GM23338 (cell line): ENCODE data around the gene LRP1B. TPM values are rescaled to one million over a fixed set of nuclear protein-coding genes. Genes with fewer than 3 reads are reported as not detected.

ENCODE experiments used
- ATAC-seq: fragments of 200-7000 bp; cut with Tn5 transposase; 3 replicates; pipeline ENCODE4 v1.9.1; 2020
- DNase-seq: peaks from one replicate; pipeline ENCODE4 v3.0.0-alpha.2; 2015; ENCODE audit warnings: low spot score
- H2AFZ ChIP-seq: fragments of 200-600 bp; sonication (generic); 2 replicates; pipeline ENCODE4 v1.8.0; 2016; ENCODE audit warnings: antibody characterized with exemption, mild to moderate bottlenecking, moderate library complexity
- H3F3A ChIP-seq: fragments of 200-600 bp; sonication (generic); replicated peaks from 2 replicates; pipeline ENCODE4 v1.8.0; 2017; ENCODE audit warnings: antibody characterized with exemption, mixed run types, low read depth
- H3K27ac ChIP-seq: fragments of 200-600 bp; sonication (generic); 2 replicates; pipeline ENCODE4 v1.6.1; 2016; ENCODE audit warnings: low read depth
- H3K27me3 ChIP-seq: fragments of 200-600 bp; sonication (generic); 2 replicates; pipeline ENCODE4 v1.8.0; 2016; ENCODE audit warnings: mild to moderate bottlenecking, mixed run types, moderate library complexity; ENCODE audit not compliant: insufficient read depth
- H3K36me3 ChIP-seq: fragments of 200-600 bp; sonication (generic); 2 replicates; pipeline ENCODE4 v1.8.0; 2016; ENCODE audit warnings: mild to moderate bottlenecking; ENCODE audit not compliant: insufficient read depth
- H3K4me1 ChIP-seq: fragments of 200-600 bp; sonication (generic); 2 replicates; pipeline ENCODE4 v1.8.0; 2016; ENCODE audit warnings: mild to moderate bottlenecking, moderate library complexity; ENCODE audit not compliant: insufficient read depth
- H3K4me2 ChIP-seq: fragments of 200-600 bp; sonication (generic); 2 replicates; pipeline ENCODE4 v1.7.1; 2017; ENCODE audit warnings: mixed run types
- H3K4me3 ChIP-seq: fragments of 200-600 bp; sonication (generic); 2 replicates; pipeline ENCODE4 v1.6.1; 2016; ENCODE audit warnings: mixed run types
- H3K79me2 ChIP-seq: fragments of 200-600 bp; sonication (generic); replicated peaks from 2 replicates; pipeline ENCODE4 v1.8.0; 2017; ENCODE audit warnings: mild to moderate bottlenecking; ENCODE audit not compliant: insufficient read depth
- H3K9me2 ChIP-seq: fragments of 200-600 bp; sonication (generic); 2 replicates; pipeline ENCODE4 v1.8.0; 2017; ENCODE audit not compliant: insufficient read depth
- H4K20me1 ChIP-seq: fragments of 200-600 bp; sonication (generic); replicated peaks from 2 replicates; pipeline ENCODE4 v1.8.0; 2017; ENCODE audit warnings: mild to moderate bottlenecking; ENCODE audit not compliant: insufficient read depth
- H3K27ac Mint-ChIP-seq: 2 replicates; pipeline ENCODE4 v1.8.0; 2020; ENCODE audit warnings: inconsistent platforms, mild to moderate bottlenecking, moderate library complexity, mixed read lengths
- H3K27me3 Mint-ChIP-seq: 3 replicates; pipeline ENCODE4 v1.8.0; 2022; ENCODE audit warnings: low read depth, mild to moderate bottlenecking, moderate library complexity, mixed read lengths, inconsistent platforms; ENCODE audit not compliant: insufficient read depth, poor library complexity
- H3K36me3 Mint-ChIP-seq: 3 replicates; pipeline ENCODE4 v1.8.0; 2021; ENCODE audit warnings: low read depth, mild to moderate bottlenecking, inconsistent platforms, moderate library complexity, mixed read lengths
- H3K4me1 Mint-ChIP-seq: 3 replicates; pipeline ENCODE4 v1.8.0; 2020; ENCODE audit warnings: mild to moderate bottlenecking, inconsistent platforms, mixed read lengths
- H3K4me3 Mint-ChIP-seq: 3 replicates; pipeline ENCODE4 v1.8.0; 2021; ENCODE audit warnings: moderate library complexity, mild to moderate bottlenecking, inconsistent platforms, mixed read lengths
- H3K9me3 Mint-ChIP-seq: 3 replicates; pipeline ENCODE4 v1.8.0; 2020; ENCODE audit warnings: moderate library complexity, mild to moderate bottlenecking, inconsistent platforms, mixed read lengths
- ETS1 ChIP-seq: IDR thresholded peaks from 2 replicates; pipeline ENCODE4 v1.6.1; 2016; ENCODE audit warnings: antibody characterized with exemption
- EZH2 ChIP-seq: fragments of 200-600 bp; sonication (generic); IDR thresholded peaks from one replicate; pipeline ENCODE4 v1.8.0; 2017; ENCODE audit warnings: antibody characterized with exemption, mild to moderate bottlenecking, low read depth; ENCODE audit not compliant: unreplicated experiment
- EZH2phosphoT487 ChIP-seq: fragments of 200-600 bp; sonication (generic); IDR thresholded peaks from one replicate; pipeline ENCODE4 v1.8.1; 2018; ENCODE audit warnings: antibody characterized with exemption; ENCODE audit not compliant: unreplicated experiment
- JUNB ChIP-seq: IDR thresholded peaks from one replicate; pipeline ENCODE4 v1.6.1; 2016; ENCODE audit warnings: antibody characterized with exemption; ENCODE audit not compliant: unreplicated experiment
- NANOG ChIP-seq: IDR thresholded peaks from 2 replicates; pipeline ENCODE4 v1.6.1; 2016; ENCODE audit warnings: antibody characterized with exemption, borderline replicate concordance
- POLR2AphosphoS5 ChIP-seq: IDR thresholded peaks from 2 replicates; pipeline ENCODE4 v1.6.1; 2016; ENCODE audit warnings: antibody characterized with exemption, low read depth
- ZNF331 ChIP-seq: fragments of 250-450 bp; sonication (Bioruptor Pico); IDR thresholded peaks from 2 replicates; pipeline ENCODE4 v1.5.0; 2020; ENCODE audit warnings: low read depth, mild to moderate bottlenecking, moderate library complexity
- ZNF462 ChIP-seq: fragments of 250-450 bp; sonication (Bioruptor Pico); IDR thresholded peaks from 2 replicates; pipeline ENCODE4 v1.5.0; 2020; ENCODE audit warnings: mild to moderate bottlenecking, moderate library complexity
- polyA plus RNA-seq: library from polyadenylated mRNA; unstranded; fragments of >200 nt; fragmentation: Nextera tagmentation; extraction: Ambion mirVana; gene quantifications from 2 replicates; pipeline ENCODE4 v1.2.1, GENCODE V29; 2016
- total RNA-seq: library from RNA; depleted of rRNA; stranded (reverse); fragments of >200 nt; shearing (Covaris generic); gene quantifications from 2 replicates; pipeline ENCODE4 v1.2.3, GENCODE V29; 2014

Gene LRP1B
- total and polyA plus RNA-seq, 2 experiments from 2014 or later, result 0.15 to 0.97 TPM

GRCh38 chr2:141526760-141527159 lies 604.1 kb downstream of the LRP1B start (continued):
- TF ChIP-seq ZNF462 (CRISPR knock-in tag) (no peak), EZH2 (no peak), ETS1 (no peak)

- Histone ChIP-seq H3K4me1 (peaks cover 8% of the 10 kb centered on the region), H2AFZ (no peak overlapping the region), H4K20me1 (no peaks in the 10 kb centered on the region), H3K36me3 (no peaks in the 10 kb centered on the region), H3K79me2 (no peaks in the 10 kb centered on the region), H3K4me3 (no peak overlapping the region), H3K27ac (no peak overlapping the region), H3K4me2 (no peak overlapping the region), H3K27me3 (no peaks in the 10 kb centered on the region), H3F3A (no peaks in the 10 kb centered on the region), H3K9me2 (no peaks in the 10 kb centered on the region)
- DNase-seq (no peak), ATAC-seq (no peak)
- no peak overlapping the region for H3K27ac Mint-ChIP-seq
- no peaks in the 10 kb centered on the region for H3K36me3 Mint-ChIP-seq
- H3K4me1 Mint-ChIP-seq, result peaks cover 3% of the 10 kb centered on the region; the same call in 1 of the 3 replicates
- no peaks in the 10 kb centered on the region for H3K9me3 Mint-ChIP-seq
- H3K27me3 Mint-ChIP-seq, result no peaks in the 10 kb centered on the region
- no peak overlapping the region for H3K4me3 Mint-ChIP-seq
- TF ChIP-seq ZNF331 (CRISPR knock-in tag), result no peak
- TF ChIP-seq POLR2AphosphoS5, result no peak
- no peak for TF ChIP-seq EZH2phosphoT487
- no peak for TF ChIP-seq ETS1
- no peak for TF ChIP-seq JUNB
- no peak for TF ChIP-seq EZH2
- TF ChIP-seq NANOG, result no peak
Observed at GRCh38 chr2:141524777-141525176, 606.0 kb downstream of the LRP1B start.
